Muscle of leg (tissue), 11 donors: ENCODE data around the gene AK1. TPM values are rescaled to one million over a fixed set of nuclear protein-coding genes. Genes with fewer than 3 reads are reported as not detected.

Experiments used
- DNase-seq: peaks from one replicate; pipeline ENCODE4 v3.0.0; 2013
- H3K27ac ChIP-seq: one replicate; pipeline ENCODE4 v1.5.1; 2013; ENCODE audit warnings: mild to moderate bottlenecking, low read length, control low read depth
- H3K27me3 ChIP-seq: one replicate; pipeline ENCODE4 v1.6.1; 2013; ENCODE audit warnings: low read length; ENCODE audit not compliant: control insufficient read depth, insufficient read depth
- H3K36me3 ChIP-seq: one replicate; pipeline ENCODE4 v1.6.1; 2013; ENCODE audit warnings: low read length; ENCODE audit not compliant: control insufficient read depth, insufficient read depth
- H3K4me1 ChIP-seq: one replicate; pipeline ENCODE4 v1.6.1; 2013; ENCODE audit warnings: low read length; ENCODE audit not compliant: control insufficient read depth, insufficient read depth
- H3K4me3 ChIP-seq: one replicate; pipeline ENCODE4 v1.5.1; 2013; ENCODE audit warnings: low read length, control low read depth
- H3K9me3 ChIP-seq: replicated peaks from 2 replicates; pipeline ENCODE4 v1.6.1; 2013; ENCODE audit warnings: low read depth, low read length; ENCODE audit not compliant: control insufficient read depth
- WGBS: methylation state at CpG from one replicate; pipeline ENCODE4 v1.1.5; 2013; ENCODE audit warnings: missing lambda C conversion rate; ENCODE audit not compliant: insufficient coverage; 5-methylcytosine and 5-hydroxymethylcytosine counted together
- polyA plus RNA-seq, 8 donors: library from polyadenylated mRNA; unstranded; fragments of 120-200 nt; gene quantifications; one replicate each; pipeline versions ENCODE4 v1.2.1 to v1.2.3, GENCODE V29; 2013; ENCODE audit warnings: inconsistent platforms in 1 of 8, low replicate concordance in 1 of 8; ENCODE audit not compliant: insufficient read length in 8 of 8, insufficient read depth in 1 of 8
- total RNA-seq: library from RNA; stranded (reverse); fragments of 120-200 nt; gene quantifications from one replicate; pipeline ENCODE4 v1.2.4, GENCODE V29; 2013

Gene AK1
- total and polyA plus RNA-seq, 9 donors = 579 to 1,396 (median 1,100) TPM

GRCh38 chr9:127858041-127858512 is 19.4 kb downstream of the AK1 start:
- WGBS = 16% methylated on average over 12 of the region's 12 CpGs
- no peaks in the 10 kb centered on the region for H3K36me3 ChIP-seq
- no peak overlapping the region for H3K27ac ChIP-seq
- H3K27me3 ChIP-seq = no peaks in the 10 kb centered on the region
- H3K9me3 ChIP-seq = no peaks in the 10 kb centered on the region
- DNase-seq = peak; percentile 41
- no peak overlapping the region for H3K4me3 ChIP-seq
- peaks cover 78% of the 10 kb centered on the region for H3K4me1 ChIP-seq

GRCh38 chr9:127857278-127857677 is 20.2 kb downstream of the AK1 start:
- H3K27me3 ChIP-seq = no peaks in the 10 kb centered on the region
- no peak overlapping the region for H3K27ac ChIP-seq
- no peak overlapping the region for H3K4me3 ChIP-seq
- H3K9me3 ChIP-seq = no peaks in the 10 kb centered on the region
- H3K36me3 ChIP-seq = peaks cover 4% of the 10 kb centered on the region
- peaks cover 74% of the 10 kb centered on the region for H3K4me1 ChIP-seq
- 80% methylated on average over 1 of the region's 4 CpGs for WGBS
- no peak for DNase-seq

DNA sequence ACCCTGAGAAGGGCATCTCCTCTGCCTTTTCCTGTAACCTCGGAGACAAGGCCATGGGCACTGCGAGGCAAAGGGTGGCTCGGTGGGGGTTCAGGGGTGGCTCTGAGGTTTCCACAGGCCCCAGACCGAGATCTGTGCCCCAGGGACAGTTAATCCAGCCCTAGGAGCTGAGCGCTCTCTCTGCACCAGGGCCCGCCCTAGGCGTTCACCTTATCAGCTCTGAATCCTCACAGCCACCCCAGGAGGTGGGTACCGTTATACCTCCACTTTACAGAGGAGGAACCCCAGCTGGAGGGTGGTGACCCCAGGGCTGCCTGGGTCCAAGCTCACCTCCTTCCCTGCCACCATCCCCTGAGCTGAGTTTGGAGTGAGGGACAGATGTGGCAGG is 20.8 kb downstream of the AK1 start:
- Histone ChIP-seq H3K4me1 (peaks cover 69% of the 10 kb centered on the region), H3K27me3 (no peaks in the 10 kb centered on the region), H3K36me3 (peaks cover 4% of the 10 kb centered on the region), H3K4me3 (no peak overlapping the region), H3K27ac (no peak overlapping the region), H3K9me3 (no peaks in the 10 kb centered on the region)
- no peak for DNase-seq
- 90% methylated on average over 7 of the region's 8 CpGs for WGBS

DNA sequence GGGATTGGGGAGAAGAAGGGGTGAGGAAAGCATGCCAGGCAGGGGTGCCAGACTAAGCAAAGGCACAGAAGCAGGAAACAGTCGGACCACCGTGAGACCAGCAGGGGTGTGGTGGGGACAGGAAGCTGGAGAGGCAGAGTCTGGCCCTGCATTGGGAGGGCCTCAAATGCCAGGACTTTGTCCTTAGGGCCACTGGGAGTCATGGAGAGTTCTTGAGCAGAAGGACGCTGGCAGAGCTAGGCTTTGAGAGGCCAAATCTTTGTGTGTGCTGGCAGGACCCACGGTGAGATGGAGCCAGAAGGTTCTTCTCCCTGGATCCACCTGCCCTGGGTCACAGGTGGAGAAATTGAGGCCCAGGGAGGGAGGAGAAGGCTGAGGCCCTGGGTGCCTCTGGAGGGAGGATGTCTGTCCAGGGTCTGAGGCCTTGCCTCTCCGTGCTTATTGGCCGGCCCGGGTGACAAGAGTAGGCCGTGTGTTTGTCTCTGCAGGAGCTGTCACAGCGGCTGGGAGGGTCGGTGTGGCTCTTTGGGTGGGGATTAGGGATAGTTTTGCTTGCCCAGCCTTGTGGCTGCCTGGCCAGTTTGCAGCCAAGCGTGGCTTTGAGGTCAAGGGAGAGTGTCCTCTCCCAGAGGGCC is 21.3 kb downstream of the AK1 start:
- WGBS = 59% methylated on average over 11 of the region's 11 CpGs
- Histone ChIP-seq H3K9me3 (no peaks in the 10 kb centered on the region), H3K4me3 (no peak overlapping the region), H3K27ac (no peak overlapping the region), H3K4me1 (peaks cover 64% of the 10 kb centered on the region), H3K36me3 (peaks cover 4% of the 10 kb centered on the region), H3K27me3 (no peaks in the 10 kb centered on the region)
- DNase-seq = no peak

DNA sequence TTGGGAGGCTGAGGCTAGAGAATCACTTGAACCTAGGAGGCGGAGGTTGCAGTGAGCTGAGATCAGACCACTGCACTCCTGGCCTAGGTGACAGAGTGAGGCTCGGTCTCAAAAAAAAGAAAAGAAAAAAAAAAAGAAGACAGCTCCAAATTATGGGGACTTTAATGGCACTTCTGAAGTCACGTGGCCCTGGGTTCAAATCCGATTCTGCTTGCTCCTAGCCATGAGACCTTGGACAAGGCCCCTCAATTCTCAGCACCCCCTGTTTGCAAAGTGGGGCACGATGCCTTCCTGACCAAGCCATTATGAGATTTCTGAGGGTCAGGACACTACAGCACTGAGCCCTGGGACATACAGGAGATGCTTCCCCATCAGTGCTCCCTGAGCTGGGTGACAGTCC is 22.0 kb downstream of the AK1 start:
- H3K36me3 ChIP-seq = peaks cover 4% of the 10 kb centered on the region
- 84% methylated on average over 5 of the region's 5 CpGs for WGBS
- no peak for DNase-seq
- no peaks in the 10 kb centered on the region for H3K9me3 ChIP-seq
- H3K4me3 ChIP-seq = no peak overlapping the region
- no peaks in the 10 kb centered on the region for H3K27me3 ChIP-seq
- H3K4me1 ChIP-seq = peaks cover 58% of the 10 kb centered on the region
- H3K27ac ChIP-seq = no peak overlapping the region

GRCh38 chr9:127854960-127855359 is 22.5 kb downstream of the AK1 start:
- DNase-seq = peak; percentile 18
- H3K36me3 ChIP-seq = peaks cover 4% of the 10 kb centered on the region
- H3K9me3 ChIP-seq = no peaks in the 10 kb centered on the region
- peaks cover 55% of the 10 kb centered on the region for H3K4me1 ChIP-seq
- H3K27ac ChIP-seq = peak overlapping the region; percentile 39
- WGBS = 81% methylated on average over 6 of the region's 11 CpGs
- H3K27me3 ChIP-seq = no peaks in the 10 kb centered on the region
- H3K4me3 ChIP-seq = no peak overlapping the region

DNA sequence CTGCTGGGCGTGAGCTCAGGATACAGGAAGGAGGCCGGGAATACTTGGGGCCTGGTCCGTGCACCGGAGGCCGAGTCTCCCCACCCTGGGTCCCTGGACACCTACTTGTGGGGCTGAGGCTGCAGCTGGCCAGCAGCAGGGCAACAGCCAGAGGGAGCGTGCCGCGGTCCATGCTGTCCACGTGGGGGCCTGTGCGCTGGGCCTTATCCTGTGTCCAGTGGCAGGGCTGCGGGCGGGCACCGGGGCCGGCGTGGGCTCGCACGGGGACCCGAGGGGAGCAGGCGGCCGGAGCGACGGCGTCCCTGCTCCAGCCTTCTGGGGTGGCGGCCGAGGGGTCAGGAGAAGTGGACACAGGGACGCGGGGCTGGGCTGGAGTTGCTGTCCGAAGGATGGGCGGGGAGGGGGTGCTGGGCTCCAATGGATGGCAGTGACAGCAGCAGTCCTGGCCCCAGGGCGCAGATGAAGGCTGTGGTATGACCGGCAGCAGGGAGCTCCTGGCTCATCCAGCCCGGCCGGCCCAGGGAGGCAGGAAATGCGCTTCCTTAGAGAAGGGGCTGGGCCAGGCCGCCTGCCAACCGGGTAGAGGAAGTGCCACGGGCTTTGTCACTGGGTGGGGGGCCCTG is 23.2 kb downstream of the AK1 start, which contains the start of gene ENG:
Gene ENG (minus strand): TSS at position 475 of the 623 bp plus-strand sequence. CDS start 303 bp downstream, at position 172.
- no peaks in the 10 kb centered on the region for H3K27me3 ChIP-seq
- 4% methylated on average over 28 of the region's 37 CpGs for WGBS
- peak within 1 kb of the TSS; percentile 71 for H3K27ac ChIP-seq
- peaks cover 55% of the 10 kb centered on the region for H3K4me1 ChIP-seq
- DNase-seq = peak; percentile 86
- peak within 1 kb of the TSS; percentile 62 for H3K4me3 ChIP-seq
- H3K36me3 ChIP-seq = peaks cover 8% of the 10 kb centered on the region
- H3K9me3 ChIP-seq = peaks cover 4% of the 10 kb centered on the region

GRCh38 chr9:127853312-127854183 is 23.9 kb downstream of the AK1 start:
- DNase-seq = no peak
- Histone ChIP-seq H3K9me3 (peaks cover 5% of the 10 kb centered on the region), H3K36me3 (peaks cover 8% of the 10 kb centered on the region), H3K27ac (peak overlapping the region; percentile 71), H3K27me3 (no peaks in the 10 kb centered on the region), H3K4me3 (peak overlapping the region; percentile 62), H3K4me1 (peaks cover 49% of the 10 kb centered on the region)
- 2% methylated on average over 7 of the region's 13 CpGs for WGBS

GRCh38 chr9:127852829-127853228 is 24.6 kb downstream of the AK1 start:
- H3K4me1 ChIP-seq = peaks cover 42% of the 10 kb centered on the region
- 50% methylated on average over 2 of the region's 9 CpGs for WGBS
- no peaks in the 10 kb centered on the region for H3K27me3 ChIP-seq
- peaks cover 5% of the 10 kb centered on the region for H3K9me3 ChIP-seq
- peak overlapping the region; percentile 62 for H3K4me3 ChIP-seq
- peaks cover 10% of the 10 kb centered on the region for H3K36me3 ChIP-seq
- DNase-seq = no peak
- no peak overlapping the region for H3K27ac ChIP-seq

DNA sequence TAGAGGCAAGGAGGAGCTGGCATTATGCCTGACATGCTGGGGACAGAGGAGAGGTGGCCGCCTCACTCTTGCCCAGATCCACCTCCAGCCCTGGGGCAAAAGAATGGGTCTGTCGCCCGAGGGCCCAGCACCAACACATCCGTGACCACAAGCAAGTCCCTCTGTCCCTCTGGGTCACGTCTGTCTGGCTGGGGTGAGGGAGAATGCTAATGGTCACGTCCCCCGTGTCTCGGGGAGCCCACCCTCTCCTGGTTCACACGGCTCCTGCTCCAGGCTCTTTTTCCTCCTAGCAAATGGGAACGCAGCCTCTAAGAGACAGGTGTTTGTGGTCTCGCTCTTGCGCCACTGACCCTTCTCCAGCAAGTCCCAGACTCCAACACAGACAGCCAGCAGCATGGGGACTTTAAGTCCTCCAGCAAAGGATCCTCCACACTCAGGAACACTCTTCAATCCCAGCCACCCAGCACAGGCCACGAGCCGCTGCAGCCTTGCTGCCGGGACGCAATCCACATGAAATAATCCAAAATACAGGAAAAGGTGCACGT is 27.1 kb downstream of the AK1 start:
- no peaks in the 10 kb centered on the region for H3K27me3 ChIP-seq

More for the DNA sequence above, 27.1 kb downstream of the AK1 start:
- Histone ChIP-seq H3K36me3 (peaks cover 10% of the 10 kb centered on the region), H3K9me3 (peaks cover 5% of the 10 kb centered on the region), H3K4me1 (peaks cover 43% of the 10 kb centered on the region), H3K27ac (no peak overlapping the region), H3K4me3 (no peak overlapping the region)
- no peak for DNase-seq
- 99% methylated on average over 6 of the region's 17 CpGs for WGBS
